ENCODE data around the gene EYS.

DNA sequence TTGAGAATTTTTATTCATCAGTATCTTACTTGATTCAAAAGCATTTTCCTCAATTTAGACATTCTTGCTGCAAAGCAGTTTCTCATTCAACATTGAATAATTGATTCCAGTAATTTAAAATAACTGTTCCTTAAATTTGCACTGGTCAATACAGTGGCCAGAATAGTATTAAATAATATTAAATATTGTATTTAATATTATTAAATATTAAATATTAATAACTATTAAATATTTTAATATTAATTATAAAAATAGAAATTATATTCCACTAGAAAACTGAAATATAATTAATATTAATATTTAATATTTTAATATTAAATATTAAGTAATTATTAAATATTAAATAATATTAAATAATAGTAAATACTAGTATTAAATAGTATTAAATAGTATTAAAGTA, 758.8 kb downstream of the EYS start:
- no peak for TF ChIP-seq POLR2AphosphoS5 (IDR thresholded peaks at IDR 0.05)
- TF ChIP-seq, protein P1, sequence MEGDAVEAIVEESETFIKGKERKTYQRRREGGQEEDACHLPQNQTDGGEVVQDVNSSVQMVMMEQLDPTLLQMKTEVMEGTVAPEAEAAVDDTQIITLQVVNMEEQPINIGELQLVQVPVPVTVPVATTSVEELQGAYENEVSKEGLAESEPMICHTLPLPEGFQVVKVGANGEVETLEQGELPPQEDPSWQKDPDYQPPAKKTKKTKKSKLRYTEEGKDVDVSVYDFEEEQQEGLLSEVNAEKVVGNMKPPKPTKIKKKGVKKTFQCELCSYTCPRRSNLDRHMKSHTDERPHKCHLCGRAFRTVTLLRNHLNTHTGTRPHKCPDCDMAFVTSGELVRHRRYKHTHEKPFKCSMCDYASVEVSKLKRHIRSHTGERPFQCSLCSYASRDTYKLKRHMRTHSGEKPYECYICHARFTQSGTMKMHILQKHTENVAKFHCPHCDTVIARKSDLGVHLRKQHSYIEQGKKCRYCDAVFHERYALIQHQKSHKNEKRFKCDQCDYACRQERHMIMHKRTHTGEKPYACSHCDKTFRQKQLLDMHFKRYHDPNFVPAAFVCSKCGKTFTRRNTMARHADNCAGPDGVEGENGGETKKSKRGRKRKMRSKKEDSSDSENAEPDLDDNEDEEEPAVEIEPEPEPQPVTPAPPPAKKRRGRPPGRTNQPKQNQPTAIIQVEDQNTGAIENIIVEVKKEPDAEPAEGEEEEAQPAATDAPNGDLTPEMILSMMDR (IDR thresholded peaks at IDR 0.05): no peak
